ENCODE measurements around the gene MIS18A. TPM values are rescaled to one million over a fixed set of nuclear protein-coding genes. Genes with fewer than 3 reads are reported as not detected.

MIS18A gene
- total RNA-seq, 1 experiment from 2014 or later, result 55.9 TPM

GRCh38 chr21:32300117-32300681 lies 21.4 kb upstream of the MIS18A start (continued):
- no peak for TF ChIP-seq ZBTB43 (CRISPR knock-in tag; IDR thresholded peaks at IDR 0.05)

DNA sequence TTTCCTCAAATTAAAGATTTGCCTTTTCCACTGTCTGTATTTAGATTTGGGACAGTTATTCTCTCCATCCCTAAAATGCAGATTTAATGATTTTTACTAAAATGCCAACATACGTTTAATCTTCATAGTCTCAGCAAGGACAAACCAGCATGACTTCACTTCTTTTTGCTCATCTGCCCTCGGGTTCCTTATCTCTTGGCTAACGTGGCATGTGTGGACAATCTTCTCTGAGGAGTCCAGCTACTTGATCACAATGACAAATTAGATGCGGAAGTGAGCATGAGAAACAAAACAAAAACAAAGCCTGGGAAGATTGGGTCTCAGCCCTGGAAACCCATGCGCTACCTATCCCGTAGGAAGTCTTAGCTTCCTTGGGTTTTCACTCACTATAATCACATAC lies 20.8 kb upstream of the MIS18A start:
- H3K9me3 Mint-ChIP-seq, result 0 out of 2 replicates have a peak, but pooled peaks cover 11% of the 10 kb centered on the region
- no peaks in the 10 kb centered on the region for H3K27me3 Mint-ChIP-seq (ENCODE audit: low read depth)
- ATAC-seq (no peak), DNase-seq (ENCODE audit: low spot score) (no peak)
- ChIA-PET CTCF (no interaction called here), POLR2A (no interaction called here)
- H3K36me3 Mint-ChIP-seq, result peaks cover 14% of the 10 kb centered on the region
- H3K4me3 Mint-ChIP-seq, result no peak overlapping the region
- TF ChIP-seq MAX (CRISPR knock-in tag; IDR thresholded peaks at IDR 0.05), result no peak
- no peak for TF ChIP-seq USF2 (CRISPR knock-in tag; IDR thresholded peaks at IDR 0.05)
- TF ChIP-seq, protein P1, sequence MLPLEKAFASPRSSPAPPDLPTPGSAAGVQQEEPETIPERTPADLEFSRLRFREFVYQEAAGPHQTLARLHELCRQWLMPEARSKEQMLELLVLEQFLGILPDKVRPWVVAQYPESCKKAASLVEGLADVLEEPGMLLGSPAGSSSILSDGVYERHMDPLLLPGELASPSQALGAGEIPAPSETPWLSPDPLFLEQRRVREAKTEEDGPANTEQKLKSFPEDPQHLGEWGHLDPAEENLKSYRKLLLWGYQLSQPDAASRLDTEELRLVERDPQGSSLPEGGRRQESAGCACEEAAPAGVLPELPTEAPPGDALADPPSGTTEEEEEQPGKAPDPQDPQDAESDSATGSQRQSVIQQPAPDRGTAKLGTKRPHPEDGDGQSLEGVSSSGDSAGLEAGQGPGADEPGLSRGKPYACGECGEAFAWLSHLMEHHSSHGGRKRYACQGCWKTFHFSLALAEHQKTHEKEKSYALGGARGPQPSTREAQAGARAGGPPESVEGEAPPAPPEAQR (CRISPR knock-in tag; IDR thresholded peaks at IDR 0.05), result no peak
- TF ChIP-seq TEAD4 (CRISPR knock-in tag; IDR thresholded peaks at IDR 0.05), result no peak
- TF ChIP-seq KAT7 (CRISPR knock-in tag; IDR thresholded peaks at IDR 0.05; ENCODE audit: borderline replicate concordance), result no peak
- no peak for TF ChIP-seq ZNF671 (CRISPR knock-in tag; IDR thresholded peaks at IDR 0.05)
- TF ChIP-seq ETV6 (CRISPR knock-in tag; IDR thresholded peaks at IDR 0.05), result no peak
- TF ChIP-seq GRHL2 (CRISPR knock-in tag; IDR thresholded peaks at IDR 0.05; ENCODE audit: insufficient replicate concordance, severe bottlenecking), result no peak
- TF ChIP-seq, protein P2, sequence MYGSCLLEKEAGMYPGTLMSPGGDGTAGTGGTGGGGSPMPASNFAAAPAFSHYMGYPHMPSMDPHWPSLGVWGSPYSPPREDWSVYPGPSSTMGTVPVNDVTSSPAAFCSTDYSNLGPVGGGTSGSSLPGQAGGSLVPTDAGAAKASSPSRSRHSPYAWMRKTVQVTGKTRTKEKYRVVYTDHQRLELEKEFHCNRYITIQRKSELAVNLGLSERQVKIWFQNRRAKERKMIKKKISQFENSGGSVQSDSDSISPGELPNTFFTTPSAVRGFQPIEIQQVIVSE (CRISPR knock-in tag; IDR thresholded peaks at IDR 0.05; ENCODE audit: borderline replicate concordance), result no peak
- TF ChIP-seq SP1 (CRISPR knock-in tag; conservative IDR thresholded peaks at IDR 0.05), result no peak
- no peak for TF ChIP-seq ZNF425 (CRISPR knock-in tag; conservative IDR thresholded peaks at IDR 0.05)
- TF ChIP-seq, protein P3, sequence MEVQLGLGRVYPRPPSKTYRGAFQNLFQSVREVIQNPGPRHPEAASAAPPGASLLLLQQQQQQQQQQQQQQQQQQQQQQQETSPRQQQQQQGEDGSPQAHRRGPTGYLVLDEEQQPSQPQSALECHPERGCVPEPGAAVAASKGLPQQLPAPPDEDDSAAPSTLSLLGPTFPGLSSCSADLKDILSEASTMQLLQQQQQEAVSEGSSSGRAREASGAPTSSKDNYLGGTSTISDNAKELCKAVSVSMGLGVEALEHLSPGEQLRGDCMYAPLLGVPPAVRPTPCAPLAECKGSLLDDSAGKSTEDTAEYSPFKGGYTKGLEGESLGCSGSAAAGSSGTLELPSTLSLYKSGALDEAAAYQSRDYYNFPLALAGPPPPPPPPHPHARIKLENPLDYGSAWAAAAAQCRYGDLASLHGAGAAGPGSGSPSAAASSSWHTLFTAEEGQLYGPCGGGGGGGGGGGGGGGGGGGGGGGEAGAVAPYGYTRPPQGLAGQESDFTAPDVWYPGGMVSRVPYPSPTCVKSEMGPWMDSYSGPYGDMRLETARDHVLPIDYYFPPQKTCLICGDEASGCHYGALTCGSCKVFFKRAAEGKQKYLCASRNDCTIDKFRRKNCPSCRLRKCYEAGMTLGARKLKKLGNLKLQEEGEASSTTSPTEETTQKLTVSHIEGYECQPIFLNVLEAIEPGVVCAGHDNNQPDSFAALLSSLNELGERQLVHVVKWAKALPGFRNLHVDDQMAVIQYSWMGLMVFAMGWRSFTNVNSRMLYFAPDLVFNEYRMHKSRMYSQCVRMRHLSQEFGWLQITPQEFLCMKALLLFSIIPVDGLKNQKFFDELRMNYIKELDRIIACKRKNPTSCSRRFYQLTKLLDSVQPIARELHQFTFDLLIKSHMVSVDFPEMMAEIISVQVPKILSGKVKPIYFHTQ (CRISPR knock-in tag; IDR thresholded peaks at IDR 0.05), result no peak
- TF ChIP-seq, protein P4, sequence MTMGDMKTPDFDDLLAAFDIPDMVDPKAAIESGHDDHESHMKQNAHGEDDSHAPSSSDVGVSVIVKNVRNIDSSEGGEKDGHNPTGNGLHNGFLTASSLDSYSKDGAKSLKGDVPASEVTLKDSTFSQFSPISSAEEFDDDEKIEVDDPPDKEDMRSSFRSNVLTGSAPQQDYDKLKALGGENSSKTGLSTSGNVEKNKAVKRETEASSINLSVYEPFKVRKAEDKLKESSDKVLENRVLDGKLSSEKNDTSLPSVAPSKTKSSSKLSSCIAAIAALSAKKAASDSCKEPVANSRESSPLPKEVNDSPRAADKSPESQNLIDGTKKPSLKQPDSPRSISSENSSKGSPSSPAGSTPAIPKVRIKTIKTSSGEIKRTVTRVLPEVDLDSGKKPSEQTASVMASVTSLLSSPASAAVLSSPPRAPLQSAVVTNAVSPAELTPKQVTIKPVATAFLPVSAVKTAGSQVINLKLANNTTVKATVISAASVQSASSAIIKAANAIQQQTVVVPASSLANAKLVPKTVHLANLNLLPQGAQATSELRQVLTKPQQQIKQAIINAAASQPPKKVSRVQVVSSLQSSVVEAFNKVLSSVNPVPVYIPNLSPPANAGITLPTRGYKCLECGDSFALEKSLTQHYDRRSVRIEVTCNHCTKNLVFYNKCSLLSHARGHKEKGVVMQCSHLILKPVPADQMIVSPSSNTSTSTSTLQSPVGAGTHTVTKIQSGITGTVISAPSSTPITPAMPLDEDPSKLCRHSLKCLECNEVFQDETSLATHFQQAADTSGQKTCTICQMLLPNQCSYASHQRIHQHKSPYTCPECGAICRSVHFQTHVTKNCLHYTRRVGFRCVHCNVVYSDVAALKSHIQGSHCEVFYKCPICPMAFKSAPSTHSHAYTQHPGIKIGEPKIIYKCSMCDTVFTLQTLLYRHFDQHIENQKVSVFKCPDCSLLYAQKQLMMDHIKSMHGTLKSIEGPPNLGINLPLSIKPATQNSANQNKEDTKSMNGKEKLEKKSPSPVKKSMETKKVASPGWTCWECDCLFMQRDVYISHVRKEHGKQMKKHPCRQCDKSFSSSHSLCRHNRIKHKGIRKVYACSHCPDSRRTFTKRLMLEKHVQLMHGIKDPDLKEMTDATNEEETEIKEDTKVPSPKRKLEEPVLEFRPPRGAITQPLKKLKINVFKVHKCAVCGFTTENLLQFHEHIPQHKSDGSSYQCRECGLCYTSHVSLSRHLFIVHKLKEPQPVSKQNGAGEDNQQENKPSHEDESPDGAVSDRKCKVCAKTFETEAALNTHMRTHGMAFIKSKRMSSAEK (CRISPR knock-in tag; IDR thresholded peaks at IDR 0.05; ENCODE audit: borderline replicate concordance), result no peak
- no peak for TF ChIP-seq FOXJ3 (CRISPR knock-in tag; IDR thresholded peaks at IDR 0.05; ENCODE audit: borderline replicate concordance)
- no peak for TF ChIP-seq E2F5 (CRISPR knock-in tag; IDR thresholded peaks at IDR 0.05)
- no peak overlapping the region for H3K27ac Mint-ChIP-seq
- no peaks in the 10 kb centered on the region for H3K4me1 Mint-ChIP-seq

All from WTC11 (cell line).